HepG2 (cell line): ENCODE measurements around the gene GATAD2B. TPM values are rescaled to one million over a fixed set of nuclear protein-coding genes. Genes with fewer than 3 reads are reported as not detected.

Source experiments
- ATAC-seq: fragments of 200-7000 bp; cut with Tn5 transposase; 3 replicates; pipeline ENCODE4 v1.9.1; 2020; ENCODE audit warnings: mild to moderate bottlenecking, moderate library complexity
- BruUV-seq: library from RNA; stranded (reverse); fragments of 400-500 nt; replicated peaks from 2 replicates; lab custom pipeline; 2021; lab: Mats Ljungman, UMichigan
- CTCF ChIA-PET: fragments of 300-600 bp; formaldehyde crosslinking; extraction: SDS; loops from one replicate; lab custom pipeline; 2021; ENCODE audit warnings: low total read pairs, inconsistent platforms, low intra/inter-chr PET ratio; lab: Yijun Ruan, JAX
- POLR2A ChIA-PET: fragments of 350-600 bp; sonication (Branson Sonifier 250); formaldehyde crosslinking; loops from one replicate; lab custom pipeline; 2020; ENCODE audit warnings: antibody characterized with exemption, inconsistent platforms; lab: Yijun Ruan, JAX
- DNase-seq: peaks from one replicate; pipeline ENCODE4 v3.0.0-alpha.2; 2015; ENCODE audit warnings: low spot score
- FAIRE-seq: peaks from 3 replicates; lab custom pipeline; 2011; peaks lifted over from hg19 to GRCh38; lab: Jason Lieb, UNC
- H2AFZ ChIP-seq: one replicate; pipeline ENCODE4 v1.6.1; 2011; ENCODE audit warnings: low read length, inconsistent platforms
- H3K27ac ChIP-seq: fragments of 300-600 bp; 3 replicates; pipeline ENCODE4 v1.8.0; 2011; ENCODE audit warnings: mixed run types, mild to moderate bottlenecking, mixed read lengths, low read length, inconsistent platforms; ENCODE audit not compliant: insufficient read depth; ENCODE audit errors: extremely low read length
- H3K27me3 ChIP-seq, 2 experiments: fragments of 200-600 bp in 1 of 2; 2 replicates in 1 of 2; 3 replicates in 1 of 2; pipeline versions ENCODE4 v1.6.0 to v1.8.0; 2011; ENCODE audit warnings: low read length in 2 of 2, mild to moderate bottlenecking in 2 of 2, moderate library complexity in 2 of 2, inconsistent platforms in 1 of 2; ENCODE audit not compliant: insufficient read depth in 2 of 2, control insufficient read depth in 1 of 2
- H3K36me3 ChIP-seq, 2 experiments: fragments of 200-600 bp in 1 of 2; replicated peaks in 1 of 2; 2 replicates in 1 of 2; 3 replicates in 1 of 2; pipeline versions ENCODE4 v1.5.1 to v1.8.0; 2011; ENCODE audit warnings: low read length in 2 of 2, inconsistent platforms in 1 of 2; ENCODE audit not compliant: insufficient read depth in 2 of 2, control insufficient read depth in 1 of 2
- H3K4me1 ChIP-seq: 2 replicates; pipeline ENCODE4 v1.5.1; 2012; ENCODE audit warnings: low read length, inconsistent platforms; ENCODE audit not compliant: insufficient read depth
- H3K4me2 ChIP-seq: 2 replicates; pipeline ENCODE4 v1.6.0; 2011; ENCODE audit warnings: low read depth, low read length, inconsistent platforms
- H3K4me3 ChIP-seq, 3 experiments: fragments of 200-600 bp in 1 of 3; sonication (generic), shearing (Covaris generic) in 1 of 3; replicated peaks in 1 of 3; 2 replicates each; pipeline ENCODE4 v1.5.1; 2011 to 2016; ENCODE audit warnings: low read length in 3 of 3, inconsistent platforms in 2 of 3, low read depth in 2 of 3, mild to moderate bottlenecking in 2 of 3, control low read depth in 1 of 3, mixed read lengths in 1 of 3; ENCODE audit not compliant: insufficient read depth in 1 of 3
- H3K79me2 ChIP-seq: one replicate; pipeline ENCODE4 v1.6.1; 2011; ENCODE audit warnings: low read length, inconsistent platforms; ENCODE audit not compliant: insufficient read depth
- H3K9ac ChIP-seq: 2 replicates; pipeline ENCODE4 v1.6.0; 2011; ENCODE audit warnings: mild to moderate bottlenecking, low read depth, low read length, inconsistent platforms; ENCODE audit not compliant: insufficient read depth
- H3K9me3 ChIP-seq: 2 replicates; pipeline ENCODE4 v1.5.1; 2012; ENCODE audit warnings: mild to moderate bottlenecking, low read length
- H4K20me1 ChIP-seq: 2 replicates; pipeline ENCODE4 v1.6.0; 2011; ENCODE audit warnings: inconsistent platforms, mild to moderate bottlenecking, low read length, moderate library complexity; ENCODE audit not compliant: insufficient read depth
- NCOA1 ChIP-seq: sonication (generic); formaldehyde crosslinking; IDR thresholded peaks from 2 replicates; pipeline ENCODE4 v1.9.0; 2021; ENCODE audit warnings: missing genetic modification reagents
- WGBS: methylation state at CpG from one replicate; pipeline ENCODE4 v1.1.6; 2017; ENCODE audit warnings: low lambda C conversion rate; 5-methylcytosine and 5-hydroxymethylcytosine counted together
- in situ Hi-C: cut with HindIII; loops from 2 replicates; pipeline ENCODE4 v1.10.0; 2017; ENCODE audit warnings: low pct_unique_long_range_greater_than_20kb; ENCODE audit not compliant: extremely low pct_ligation_motif_present
- intact Hi-C: fragments of 100-400 bp; cut with micrococcal nuclease; formaldehyde crosslinking; loops from one replicate; pipeline ENCODE4 v1.10.0; 2022; ENCODE audit not compliant: unreplicated experiment
- polyA plus RNA-seq, 8 experiments: library from polyadenylated mRNA; depleted of rRNA in 3 of 8; stranded (reverse) in 7 of 8; unstranded in 1 of 8; fragments of >200 nt; fragmentation: Illumina TruSeq in 4 of 8; extraction: Trizol in 4 of 8; gene quantifications; 2 replicates each; pipeline versions ENCODE4 v1.2.1 to v1.2.3, GENCODE V29; 2011 to 2016; ENCODE audit warnings: low read depth in 4 of 8, missing spikeins in 1 of 8, mixed read lengths in 1 of 8; ENCODE audit not compliant: insufficient read depth in 1 of 8
- total RNA-seq, 5 experiments: library from RNA; depleted of rRNA; stranded (reverse); fragments of >200 nt; fragmentation: Illumina TruSeq; extraction: Trizol; gene quantifications; 2 replicates each; pipeline ENCODE4 v1.2.3, GENCODE V29; 2016; ENCODE audit warnings: low read depth in 1 of 5
- TF ChIP-seq, protein P1 (sequence below): sonication (generic); formaldehyde crosslinking; IDR thresholded peaks from one replicate; pipeline ENCODE4 v1.5.1; 2020; ENCODE audit warnings: mild to moderate bottlenecking, missing genetic modification reagents; ENCODE audit errors: not compliant biosample characterization
- TF ChIP-seq, protein P2 (sequence below): fragments of 450-650 bp; IDR thresholded peaks from 2 replicates; pipeline ENCODE4 v1.6.1; 2017

GATAD2B gene
- total and polyA plus RNA-seq, 2 of the 13 experiments (the other 11 are each of a cell fraction or from before 2014, with no cell fraction given), result 3.2 to 5.2 TPM

GRCh38 chr1:153921080-153921802, 1.5 kb downstream of the GATAD2B start:
- Histone ChIP-seq H3K36me3 (peaks cover 0 to 3% of the 10 kb centered on the region in 2 experiments; a peak in 2 of 5 replicates), H2AFZ (no peak overlapping the region), H3K9me3 (no peaks in the 10 kb centered on the region), H3K4me2 (peak overlapping the region; percentile 90), H3K4me3 (peak overlapping the region; percentile 74 to 80 (median 79)), H3K79me2 (peaks cover 50% of the 10 kb centered on the region), H4K20me1 (peaks cover 26% of the 10 kb centered on the region), H3K27me3 (no peaks in the 10 kb centered on the region; a peak in 2 of 5 replicates), H3K4me1 (peaks cover 38% of the 10 kb centered on the region), H3K9ac (peak overlapping the region; percentile 84), H3K27ac (peak overlapping the region; percentile 83)
- TF ChIP-seq, protein P1, sequence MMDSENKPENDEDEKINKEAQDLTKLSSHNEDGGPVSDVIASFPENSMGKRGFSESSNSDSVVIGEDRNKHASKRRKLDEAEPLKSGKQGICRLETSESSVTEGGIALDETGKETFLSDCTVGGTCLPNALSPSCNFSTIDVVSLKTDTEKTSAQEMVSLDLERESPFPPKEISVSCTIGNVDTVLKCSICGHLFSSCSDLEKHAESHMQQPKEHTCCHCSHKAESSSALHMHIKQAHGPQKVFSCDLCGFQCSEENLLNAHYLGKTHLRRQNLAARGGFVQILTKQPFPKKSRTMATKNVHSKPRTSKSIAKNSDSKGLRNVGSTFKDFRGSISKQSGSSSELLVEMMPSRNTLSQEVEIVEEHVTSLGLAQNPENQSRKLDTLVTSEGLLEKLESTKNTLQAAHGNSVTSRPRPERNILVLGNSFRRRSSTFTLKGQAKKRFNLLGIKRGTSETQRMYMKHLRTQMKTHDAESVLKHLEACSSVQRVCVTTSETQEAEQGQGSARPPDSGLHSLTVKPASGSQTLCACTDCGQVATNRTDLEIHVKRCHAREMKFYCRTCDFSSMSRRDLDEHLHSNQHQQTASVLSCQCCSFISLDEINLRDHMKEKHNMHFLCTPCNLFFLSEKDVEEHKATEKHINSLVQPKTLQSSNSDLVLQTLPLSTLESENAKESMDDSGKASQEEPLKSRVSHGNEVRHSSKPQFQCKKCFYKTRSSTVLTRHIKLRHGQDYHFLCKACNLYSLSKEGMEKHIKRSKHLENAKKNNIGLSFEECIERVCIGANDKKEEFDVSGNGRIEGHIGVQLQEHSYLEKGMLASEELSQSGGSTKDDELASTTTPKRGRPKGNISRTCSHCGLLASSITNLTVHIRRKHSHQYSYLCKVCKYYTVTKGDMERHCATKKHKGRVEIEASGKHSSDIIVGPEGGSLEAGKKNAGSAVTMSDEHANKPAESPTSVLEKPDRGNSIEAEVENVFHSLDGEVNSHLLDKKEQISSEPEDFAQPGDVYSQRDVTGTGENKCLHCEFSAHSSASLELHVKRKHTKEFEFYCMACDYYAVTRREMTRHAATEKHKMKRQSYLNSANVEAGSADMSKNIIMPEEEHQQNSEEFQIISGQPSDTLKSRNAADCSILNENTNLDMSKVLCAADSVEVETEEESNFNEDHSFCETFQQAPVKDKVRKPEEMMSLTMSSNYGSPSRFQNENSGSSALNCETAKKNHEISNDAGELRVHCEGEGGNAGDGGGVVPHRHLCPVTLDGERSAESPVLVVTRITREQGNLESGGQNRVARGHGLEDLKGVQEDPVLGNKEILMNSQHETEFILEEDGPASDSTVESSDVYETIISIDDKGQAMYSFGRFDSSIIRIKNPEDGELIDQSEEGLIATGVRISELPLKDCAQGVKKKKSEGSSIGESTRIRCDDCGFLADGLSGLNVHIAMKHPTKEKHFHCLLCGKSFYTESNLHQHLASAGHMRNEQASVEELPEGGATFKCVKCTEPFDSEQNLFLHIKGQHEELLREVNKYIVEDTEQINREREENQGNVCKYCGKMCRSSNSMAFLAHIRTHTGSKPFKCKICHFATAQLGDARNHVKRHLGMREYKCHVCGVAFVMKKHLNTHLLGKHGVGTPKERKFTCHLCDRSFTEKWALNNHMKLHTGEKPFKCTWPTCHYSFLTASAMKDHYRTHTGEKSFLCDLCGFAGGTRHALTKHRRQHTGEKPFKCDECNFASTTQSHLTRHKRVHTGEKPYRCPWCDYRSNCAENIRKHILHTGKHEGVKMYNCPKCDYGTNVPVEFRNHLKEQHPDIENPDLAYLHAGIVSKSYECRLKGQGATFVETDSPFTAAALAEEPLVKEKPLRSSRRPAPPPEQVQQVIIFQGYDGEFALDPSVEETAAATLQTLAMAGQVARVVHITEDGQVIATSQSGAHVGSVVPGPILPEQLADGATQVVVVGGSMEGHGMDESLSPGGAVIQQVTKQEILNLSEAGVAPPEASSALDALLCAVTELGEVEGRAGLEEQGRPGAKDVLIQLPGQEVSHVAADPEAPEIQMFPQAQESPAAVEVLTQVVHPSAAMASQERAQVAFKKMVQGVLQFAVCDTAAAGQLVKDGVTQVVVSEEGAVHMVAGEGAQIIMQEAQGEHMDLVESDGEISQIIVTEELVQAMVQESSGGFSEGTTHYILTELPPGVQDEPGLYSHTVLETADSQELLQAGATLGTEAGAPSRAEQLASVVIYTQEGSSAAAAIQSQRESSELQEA (CRISPR knock-in tag), result no peak
- no peak for TF ChIP-seq NCOA1 (CRISPR knock-in tag)
- TF ChIP-seq, protein P2, sequence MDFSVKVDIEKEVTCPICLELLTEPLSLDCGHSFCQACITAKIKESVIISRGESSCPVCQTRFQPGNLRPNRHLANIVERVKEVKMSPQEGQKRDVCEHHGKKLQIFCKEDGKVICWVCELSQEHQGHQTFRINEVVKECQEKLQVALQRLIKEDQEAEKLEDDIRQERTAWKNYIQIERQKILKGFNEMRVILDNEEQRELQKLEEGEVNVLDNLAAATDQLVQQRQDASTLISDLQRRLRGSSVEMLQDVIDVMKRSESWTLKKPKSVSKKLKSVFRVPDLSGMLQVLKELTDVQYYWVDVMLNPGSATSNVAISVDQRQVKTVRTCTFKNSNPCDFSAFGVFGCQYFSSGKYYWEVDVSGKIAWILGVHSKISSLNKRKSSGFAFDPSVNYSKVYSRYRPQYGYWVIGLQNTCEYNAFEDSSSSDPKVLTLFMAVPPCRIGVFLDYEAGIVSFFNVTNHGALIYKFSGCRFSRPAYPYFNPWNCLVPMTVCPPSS, result no peak
- CTCF ChIA-PET, result no interaction called here
- ATAC-seq (no peak), FAIRE-seq (no peak), DNase-seq (no peak)
- POLR2A ChIA-PET, result interaction anchor here (0.6 to 1.0 kb wide), 2 partner anchors 46 to 66 kb away, joined by 3 read pairs; partner anchors contain the start of gene CREB3L4
- WGBS, result 47% methylated on average over 3 of the region's 3 CpGs
- intact Hi-C loops, result loop anchor here (5.0 kb wide), 1 partner anchor 36 kb away; the partner anchor contains the start of gene CRTC2
- in situ Hi-C loops, result no loop called here
- BruUV-seq, result no TSS peak
